ENCODE results near the gene DCUN1D2.

DNA sequence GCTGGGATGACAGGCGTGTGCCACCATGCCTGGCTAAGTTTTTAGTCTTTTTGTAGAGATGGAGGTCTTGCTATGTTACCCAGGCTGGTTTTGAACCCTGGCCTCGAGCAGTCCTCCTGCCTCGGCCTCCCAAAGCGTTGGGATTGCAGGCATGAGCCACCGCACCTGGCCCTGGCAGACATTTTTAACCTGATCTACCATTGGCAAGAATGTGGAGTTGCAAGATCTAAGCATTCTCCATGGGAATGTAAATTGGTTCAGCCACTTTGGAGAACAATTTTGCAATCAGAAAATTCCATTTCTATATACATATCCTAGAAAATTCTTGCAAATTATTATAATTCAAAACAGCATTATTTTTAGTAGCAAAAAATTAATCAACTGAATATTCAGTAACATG is 24.3 kb upstream of the DCUN1D2 start:
- TF ChIP-seq, protein P1, sequence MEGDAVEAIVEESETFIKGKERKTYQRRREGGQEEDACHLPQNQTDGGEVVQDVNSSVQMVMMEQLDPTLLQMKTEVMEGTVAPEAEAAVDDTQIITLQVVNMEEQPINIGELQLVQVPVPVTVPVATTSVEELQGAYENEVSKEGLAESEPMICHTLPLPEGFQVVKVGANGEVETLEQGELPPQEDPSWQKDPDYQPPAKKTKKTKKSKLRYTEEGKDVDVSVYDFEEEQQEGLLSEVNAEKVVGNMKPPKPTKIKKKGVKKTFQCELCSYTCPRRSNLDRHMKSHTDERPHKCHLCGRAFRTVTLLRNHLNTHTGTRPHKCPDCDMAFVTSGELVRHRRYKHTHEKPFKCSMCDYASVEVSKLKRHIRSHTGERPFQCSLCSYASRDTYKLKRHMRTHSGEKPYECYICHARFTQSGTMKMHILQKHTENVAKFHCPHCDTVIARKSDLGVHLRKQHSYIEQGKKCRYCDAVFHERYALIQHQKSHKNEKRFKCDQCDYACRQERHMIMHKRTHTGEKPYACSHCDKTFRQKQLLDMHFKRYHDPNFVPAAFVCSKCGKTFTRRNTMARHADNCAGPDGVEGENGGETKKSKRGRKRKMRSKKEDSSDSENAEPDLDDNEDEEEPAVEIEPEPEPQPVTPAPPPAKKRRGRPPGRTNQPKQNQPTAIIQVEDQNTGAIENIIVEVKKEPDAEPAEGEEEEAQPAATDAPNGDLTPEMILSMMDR (IDR thresholded peaks at IDR 0.05): no peak
- TF ChIP-seq POLR2A (IDR thresholded peaks at IDR 0.05) (no peak), POLR2AphosphoS5 (IDR thresholded peaks at IDR 0.05) (no peak)
